ENCODE measurements around the gene RANBP10. TPM values are rescaled to one million over a fixed set of nuclear protein-coding genes. Genes with fewer than 3 reads are reported as not detected.

The RANBP10 gene
- polyA plus RNA-seq, 2 of the 4 experiments (the other 2 are of a cell fraction): 7.5 to 9.8 TPM

- POLR2A ChIA-PET: no interaction called here
- ATAC-seq (peak in 1 of 2 experiments; percentile 2; a peak in 3 of 6 replicates), FAIRE-seq (no peak), DNase-seq (ENCODE audit: low read depth in 1 of 2, low spot score in 1 of 2) (no peak)
- CTCF ChIA-PET: interaction anchor here (1.3 to 3.7 kb wide), 4 partner anchors 19 to 199 kb away, joined by 3 to 12 read pairs (median 6); no protein-coding TSS in a partner anchor
- Histone ChIP-seq H3K4me1 (peaks cover 15% of the 10 kb centered on the region), H3K9me3 (no peaks in the 10 kb centered on the region), H3K4me3 (peak overlapping the region; percentile 90), H3K27ac (peak overlapping the region; percentile 85 to 92), H3K4me2 (peak overlapping the region; percentile 98)
- WGBS (ENCODE audit: missing lambda C conversion rate): 9% methylated on average over 1 of the region's 1 CpG
- TF ChIP-seq ATOH8 (CRISPR knock-in tag; IDR thresholded peaks at IDR 0.05; ENCODE audit: low read depth) (no peak), E2F6 (IDR thresholded peaks at IDR 0.05; ENCODE audit: borderline replicate concordance, low read depth) (no peak), PBX3 (IDR thresholded peaks at IDR 0.05) (no peak), ZNF302 (CRISPR knock-in tag; IDR thresholded peaks at IDR 0.05) (no peak), CTCF (IDR thresholded peaks at IDR 0.05) (no peak), REST (IDR thresholded peaks at IDR 0.05) (no peak), HOXB13 (CRISPR knock-in tag; IDR thresholded peaks at IDR 0.05; ENCODE audit: low read depth) (no peak)
Observed at GRCh38 chr16:67720236-67720635, 86.1 kb downstream of the RANBP10 start.

- TF ChIP-seq CHD2 (IDR thresholded peaks at IDR 0.05; ENCODE audit: low read length, partially characterized antibody) (no peak), USF2 (IDR thresholded peaks at IDR 0.05) (peak; percentile 62), JUNB (IDR thresholded peaks at IDR 0.05) (no peak)
- Histone ChIP-seq H3K27ac (peak overlapping the region; percentile 85 to 92), H3K9me3 (no peaks in the 10 kb centered on the region), H3K4me3 (peak overlapping the region; percentile 90), H3K4me1 (peaks cover 15% of the 10 kb centered on the region), H3K4me2 (peak overlapping the region; percentile 98)
- 16% methylated on average over 5 of the region's 5 CpGs for WGBS (ENCODE audit: missing lambda C conversion rate)
- POLR2A ChIA-PET: interaction anchor here (1.0 kb wide), 2 partner anchors 87 to 114 kb away, joined by 4 to 8 read pairs; partner anchors contain the start of genes RANBP10 and TSNAXIP1
- peak; percentile 21 to 58 for DNase-seq (ENCODE audit: low read depth in 1 of 2, low spot score in 1 of 2)
- CTCF ChIA-PET: interaction anchor here (0.5 to 3.7 kb wide), 7 partner anchors 14 to 199 kb away, joined by 3 to 12 read pairs (median 4); no protein-coding TSS in a partner anchor
- no peak for FAIRE-seq
- ATAC-seq: peak; percentile 72
Observed at GRCh38 chr16:67719778-67720144, 86.6 kb downstream of the RANBP10 start.

Data from A549 (cell line).